Liver (tissue), 3 donors: ENCODE results near the gene SLC25A25.

Experiments used
- ATF3 ChIP-seq: IDR thresholded peaks from 2 replicates; pipeline ENCODE4 v1.6.1; 2016; ENCODE audit warnings: antibody characterized with exemption
- CTCF ChIP-seq: fragments of 150-350 bp; IDR thresholded peaks from 2 replicates; pipeline ENCODE4 v1.5.1; 2017; ENCODE audit warnings: improper control_type of control experiment, low read depth, low read length; ENCODE audit not compliant: missing input control
- GABPA ChIP-seq, 2 donors: IDR thresholded peaks in 1 of 2; conservative IDR thresholded peaks in 1 of 2; 2 replicates each; pipeline ENCODE4 v1.6.1; 2016; ENCODE audit warnings: antibody characterized with exemption in 2 of 2, mild to moderate bottlenecking in 1 of 2, moderate library complexity in 1 of 2
- JUND ChIP-seq, 2 donors: IDR thresholded peaks; 2 replicates each; pipeline ENCODE4 v1.6.1; 2016; ENCODE audit warnings: antibody characterized with exemption in 2 of 2
- NR2F2 ChIP-seq: IDR thresholded peaks from 2 replicates; pipeline ENCODE4 v1.6.1; 2016; ENCODE audit warnings: antibody characterized with exemption
- RAD21 ChIP-seq, 2 donors: IDR thresholded peaks; 2 replicates each; pipeline ENCODE4 v1.6.1; 2016; ENCODE audit warnings: antibody characterized with exemption in 2 of 2, mild to moderate bottlenecking in 2 of 2
- RXRA ChIP-seq, 2 donors: IDR thresholded peaks; 2 replicates each; pipeline ENCODE4 v1.6.1; 2017 to 2018; ENCODE audit warnings: antibody characterized with exemption in 2 of 2, mild to moderate bottlenecking in 1 of 2
- SP1 ChIP-seq: IDR thresholded peaks from 2 replicates; pipeline ENCODE4 v1.6.1; 2018; ENCODE audit warnings: antibody characterized with exemption, mild to moderate bottlenecking
- TAF1 ChIP-seq: conservative IDR thresholded peaks from 2 replicates; pipeline ENCODE4 v1.6.1; 2016; ENCODE audit warnings: antibody characterized with exemption, mild to moderate bottlenecking
- ZBTB33 ChIP-seq: IDR thresholded peaks from 2 replicates; pipeline ENCODE4 v1.6.1; 2016; ENCODE audit warnings: antibody characterized with exemption
- TF ChIP-seq, protein P1 (sequence below): IDR thresholded peaks from 2 replicates; pipeline ENCODE4 v1.6.1; 2016; ENCODE audit warnings: antibody characterized with exemption, mild to moderate bottlenecking
- TF ChIP-seq, protein P2 (sequence below): IDR thresholded peaks from 2 replicates; pipeline ENCODE4 v1.6.1; 2016; ENCODE audit warnings: antibody characterized with exemption
- donor health status: healthy.
- donor health status: healthy.

DNA sequence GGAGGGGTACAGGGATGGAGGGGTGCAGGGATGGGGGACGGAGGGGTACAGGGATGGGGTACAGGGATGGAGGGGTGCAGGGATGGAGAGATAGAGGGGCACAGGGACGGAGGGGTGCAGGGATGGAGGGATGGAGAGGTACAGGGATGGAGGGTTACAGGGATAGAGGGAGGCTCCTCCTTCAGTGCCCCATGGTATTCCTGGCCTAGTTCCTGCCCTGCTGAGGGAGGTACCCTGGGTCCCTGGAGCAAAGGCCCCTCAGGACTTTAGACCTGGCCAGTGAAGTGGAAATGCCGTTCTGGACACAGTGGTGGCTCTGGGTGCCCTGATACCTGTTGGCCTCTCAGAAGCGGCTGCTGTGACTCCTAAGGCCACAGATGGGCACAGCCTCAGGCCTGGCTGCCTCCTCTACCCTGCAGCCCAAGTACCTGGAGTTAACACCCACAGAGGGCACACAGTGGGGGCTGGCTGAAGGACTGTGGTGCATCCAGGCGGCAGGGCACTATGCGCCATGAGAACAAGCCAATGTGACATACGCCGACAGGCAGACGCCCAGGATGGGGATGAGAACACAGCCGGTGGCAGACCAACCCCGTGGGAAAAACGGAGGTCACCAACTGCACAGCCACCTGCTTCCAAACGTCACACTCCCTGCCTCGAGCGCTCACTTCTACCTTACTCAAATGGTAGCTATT, 51.1 kb downstream of the SLC25A25 start:
- TF ChIP-seq TAF1 (no peak), CTCF (no peak), ZBTB33 (no peak), RAD21 (IDR thresholded peaks at IDR 0.05) (no peak), ATF3 (no peak), SP1 (no peak), GABPA (IDR thresholded peaks at IDR 0.05 in 1 of 2, conservative IDR thresholded peaks at IDR 0.05 in 1 of 2) (no peak), NR2F2 (no peak), RXRA (IDR thresholded peaks at IDR 0.05) (no peak), JUND (IDR thresholded peaks at IDR 0.05) (no peak)
- TF ChIP-seq, protein P1, sequence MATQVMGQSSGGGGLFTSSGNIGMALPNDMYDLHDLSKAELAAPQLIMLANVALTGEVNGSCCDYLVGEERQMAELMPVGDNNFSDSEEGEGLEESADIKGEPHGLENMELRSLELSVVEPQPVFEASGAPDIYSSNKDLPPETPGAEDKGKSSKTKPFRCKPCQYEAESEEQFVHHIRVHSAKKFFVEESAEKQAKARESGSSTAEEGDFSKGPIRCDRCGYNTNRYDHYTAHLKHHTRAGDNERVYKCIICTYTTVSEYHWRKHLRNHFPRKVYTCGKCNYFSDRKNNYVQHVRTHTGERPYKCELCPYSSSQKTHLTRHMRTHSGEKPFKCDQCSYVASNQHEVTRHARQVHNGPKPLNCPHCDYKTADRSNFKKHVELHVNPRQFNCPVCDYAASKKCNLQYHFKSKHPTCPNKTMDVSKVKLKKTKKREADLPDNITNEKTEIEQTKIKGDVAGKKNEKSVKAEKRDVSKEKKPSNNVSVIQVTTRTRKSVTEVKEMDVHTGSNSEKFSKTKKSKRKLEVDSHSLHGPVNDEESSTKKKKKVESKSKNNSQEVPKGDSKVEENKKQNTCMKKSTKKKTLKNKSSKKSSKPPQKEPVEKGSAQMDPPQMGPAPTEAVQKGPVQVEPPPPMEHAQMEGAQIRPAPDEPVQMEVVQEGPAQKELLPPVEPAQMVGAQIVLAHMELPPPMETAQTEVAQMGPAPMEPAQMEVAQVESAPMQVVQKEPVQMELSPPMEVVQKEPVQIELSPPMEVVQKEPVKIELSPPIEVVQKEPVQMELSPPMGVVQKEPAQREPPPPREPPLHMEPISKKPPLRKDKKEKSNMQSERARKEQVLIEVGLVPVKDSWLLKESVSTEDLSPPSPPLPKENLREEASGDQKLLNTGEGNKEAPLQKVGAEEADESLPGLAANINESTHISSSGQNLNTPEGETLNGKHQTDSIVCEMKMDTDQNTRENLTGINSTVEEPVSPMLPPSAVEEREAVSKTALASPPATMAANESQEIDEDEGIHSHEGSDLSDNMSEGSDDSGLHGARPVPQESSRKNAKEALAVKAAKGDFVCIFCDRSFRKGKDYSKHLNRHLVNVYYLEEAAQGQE = no peak
- TF ChIP-seq, protein P2, sequence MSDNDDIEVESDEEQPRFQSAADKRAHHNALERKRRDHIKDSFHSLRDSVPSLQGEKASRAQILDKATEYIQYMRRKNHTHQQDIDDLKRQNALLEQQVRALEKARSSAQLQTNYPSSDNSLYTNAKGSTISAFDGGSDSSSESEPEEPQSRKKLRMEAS = no peak
